ENCODE data around the gene CD63.

GRCh38 chr12:55725556-55725955, 3.3 kb downstream of the CD63 start:
- no peak for TF ChIP-seq POLR2A (IDR thresholded peaks at IDR 0.05; ENCODE audit: low read depth, low read length)
- TF ChIP-seq POLR2AphosphoS5 (IDR thresholded peaks at IDR 0.05; ENCODE audit: low read depth, low read length): no peak
- TF ChIP-seq TAF1 (IDR thresholded peaks at IDR 0.05; ENCODE audit: borderline replicate concordance, low read depth, low read length): no peak
